ENCODE measurements around the gene ZNHIT2. TPM values are rescaled to one million over a fixed set of nuclear protein-coding genes. Genes with fewer than 3 reads are reported as not detected.

The ZNHIT2 gene
- total RNA-seq, 6 experiments from 2014 or later, result 9.3 to 13.6 (median 11.1) TPM

DNA sequence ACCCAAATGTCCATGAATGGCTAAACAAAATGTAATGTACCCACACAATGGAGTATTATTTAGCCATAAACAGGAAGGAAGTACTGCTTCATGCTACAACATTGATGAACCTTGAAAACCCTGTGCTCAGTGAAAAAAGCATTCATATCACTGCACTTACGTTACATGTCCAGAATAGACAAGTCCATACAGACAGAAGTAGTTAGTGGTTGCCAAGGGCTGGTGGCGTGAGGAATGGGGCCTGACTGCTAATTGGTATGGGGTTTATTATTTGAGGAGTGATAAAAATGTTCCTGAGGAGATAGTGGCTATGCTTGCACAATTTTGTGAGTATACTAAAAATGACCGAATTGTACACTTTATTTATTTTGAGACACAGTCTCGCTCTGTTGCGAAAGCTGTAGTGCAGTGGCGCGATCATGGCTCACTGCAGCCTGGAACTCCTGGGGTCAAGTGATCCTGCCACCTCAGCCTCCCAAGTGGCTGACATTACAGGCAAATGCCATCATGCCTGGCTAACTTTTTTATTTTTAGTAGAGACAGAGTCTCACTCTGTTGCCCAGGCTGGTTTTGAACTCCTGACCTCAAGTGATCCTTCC lies 24.5 kb upstream of the ZNHIT2 start:
- no peak for DNase-seq
- no peak overlapping the region for H3K4me3 Mint-ChIP-seq
- H3K9me3 Mint-ChIP-seq, result no peaks in the 10 kb centered on the region
- no peaks in the 10 kb centered on the region for H3K4me1 Mint-ChIP-seq (ENCODE audit: low read depth)
- H3K27ac Mint-ChIP-seq, result no peak overlapping the region
- H3K36me3 Mint-ChIP-seq (ENCODE audit: low read depth), result no peaks in the 10 kb centered on the region
- TF ChIP-seq, protein P1, sequence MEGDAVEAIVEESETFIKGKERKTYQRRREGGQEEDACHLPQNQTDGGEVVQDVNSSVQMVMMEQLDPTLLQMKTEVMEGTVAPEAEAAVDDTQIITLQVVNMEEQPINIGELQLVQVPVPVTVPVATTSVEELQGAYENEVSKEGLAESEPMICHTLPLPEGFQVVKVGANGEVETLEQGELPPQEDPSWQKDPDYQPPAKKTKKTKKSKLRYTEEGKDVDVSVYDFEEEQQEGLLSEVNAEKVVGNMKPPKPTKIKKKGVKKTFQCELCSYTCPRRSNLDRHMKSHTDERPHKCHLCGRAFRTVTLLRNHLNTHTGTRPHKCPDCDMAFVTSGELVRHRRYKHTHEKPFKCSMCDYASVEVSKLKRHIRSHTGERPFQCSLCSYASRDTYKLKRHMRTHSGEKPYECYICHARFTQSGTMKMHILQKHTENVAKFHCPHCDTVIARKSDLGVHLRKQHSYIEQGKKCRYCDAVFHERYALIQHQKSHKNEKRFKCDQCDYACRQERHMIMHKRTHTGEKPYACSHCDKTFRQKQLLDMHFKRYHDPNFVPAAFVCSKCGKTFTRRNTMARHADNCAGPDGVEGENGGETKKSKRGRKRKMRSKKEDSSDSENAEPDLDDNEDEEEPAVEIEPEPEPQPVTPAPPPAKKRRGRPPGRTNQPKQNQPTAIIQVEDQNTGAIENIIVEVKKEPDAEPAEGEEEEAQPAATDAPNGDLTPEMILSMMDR (IDR thresholded peaks at IDR 0.05), result no peak
- H3K27me3 Mint-ChIP-seq (ENCODE audit: insufficient read depth), result peaks cover 24% of the 10 kb centered on the region

DNA sequence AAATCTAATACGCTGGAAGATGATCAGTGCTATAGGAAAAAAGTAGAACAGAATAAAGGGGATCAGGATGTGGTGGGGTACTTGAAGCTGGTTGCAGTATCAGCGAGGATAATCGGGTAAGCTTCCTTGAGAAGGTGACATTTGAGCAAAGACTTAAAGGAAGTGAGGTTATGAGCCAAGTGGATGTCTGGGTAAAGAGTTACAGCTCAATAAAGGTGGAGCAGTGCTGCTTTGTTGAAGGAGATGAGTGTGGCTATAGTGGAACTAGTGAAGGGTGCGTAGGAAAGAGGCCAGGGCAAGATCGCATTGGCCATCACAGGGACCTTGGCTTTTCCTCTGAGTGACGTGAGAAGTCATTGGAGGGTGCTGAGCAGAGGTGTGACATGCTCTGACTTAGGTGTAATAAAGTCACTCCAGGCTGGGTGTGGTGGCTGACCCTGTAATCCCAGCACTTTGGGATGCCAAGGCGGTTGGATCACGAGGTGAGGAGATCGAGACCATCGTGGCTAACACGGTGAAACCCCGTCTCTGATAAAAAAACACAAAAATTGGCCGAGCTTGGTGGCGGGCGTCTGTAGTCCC lies 19.1 kb upstream of the ZNHIT2 start:
- TF ChIP-seq, protein P1 (IDR thresholded peaks at IDR 0.05), result no peak
- Mint-ChIP-seq H3K9me3 (no peaks in the 10 kb centered on the region), H3K27ac (no peak overlapping the region)

DNA sequence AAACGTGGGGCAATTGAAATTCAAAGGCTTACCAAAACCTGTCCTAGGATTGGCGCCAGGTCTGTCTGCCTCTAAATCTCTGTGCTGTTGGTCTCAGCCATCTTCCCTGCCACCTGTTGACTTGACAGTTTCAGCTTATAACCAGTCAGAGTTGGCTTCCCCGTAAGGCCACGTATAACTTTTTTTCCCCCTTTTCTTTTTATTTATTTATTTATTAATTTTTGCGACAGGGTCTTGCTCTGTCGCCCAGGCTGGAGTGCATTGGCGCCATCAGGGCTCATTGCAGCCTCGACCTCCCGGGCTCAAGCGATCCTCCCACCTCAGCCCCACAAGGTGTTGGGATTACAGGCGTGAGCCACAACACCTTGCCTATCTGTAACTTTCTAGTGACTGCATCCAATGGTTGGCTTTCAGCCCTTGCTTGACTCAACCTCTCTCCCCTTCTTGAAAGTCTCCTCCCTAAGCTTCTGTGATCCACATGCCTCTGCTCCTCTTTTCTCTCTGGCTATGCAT lies 18.2 kb upstream of the ZNHIT2 start:
- Mint-ChIP-seq H3K4me3 (peak overlapping the region; percentile 100), H3K36me3 (ENCODE audit: low read depth) (peaks cover 17% of the 10 kb centered on the region), H3K27me3 (ENCODE audit: insufficient read depth) (peaks cover 6% of the 10 kb centered on the region; the same call in 1 of the 2 replicates), H3K27ac (peak overlapping the region; percentile 99), H3K4me1 (ENCODE audit: low read depth) (peaks cover 26% of the 10 kb centered on the region), H3K9me3 (no peaks in the 10 kb centered on the region)
- TF ChIP-seq, protein P1 (IDR thresholded peaks at IDR 0.05), result no peak
- no peak for DNase-seq

More for the DNA sequence above, 19.1 kb upstream of the ZNHIT2 start:
- peaks cover 26% of the 10 kb centered on the region for H3K4me1 Mint-ChIP-seq (ENCODE audit: low read depth)
- peaks cover 6% of the 10 kb centered on the region for H3K27me3 Mint-ChIP-seq (ENCODE audit: insufficient read depth)
- H3K36me3 Mint-ChIP-seq (ENCODE audit: low read depth), result peaks cover 12% of the 10 kb centered on the region; the same call in 1 of the 2 replicates
- H3K4me3 Mint-ChIP-seq, result no peak overlapping the region
- DNase-seq, result no peak

DNA sequence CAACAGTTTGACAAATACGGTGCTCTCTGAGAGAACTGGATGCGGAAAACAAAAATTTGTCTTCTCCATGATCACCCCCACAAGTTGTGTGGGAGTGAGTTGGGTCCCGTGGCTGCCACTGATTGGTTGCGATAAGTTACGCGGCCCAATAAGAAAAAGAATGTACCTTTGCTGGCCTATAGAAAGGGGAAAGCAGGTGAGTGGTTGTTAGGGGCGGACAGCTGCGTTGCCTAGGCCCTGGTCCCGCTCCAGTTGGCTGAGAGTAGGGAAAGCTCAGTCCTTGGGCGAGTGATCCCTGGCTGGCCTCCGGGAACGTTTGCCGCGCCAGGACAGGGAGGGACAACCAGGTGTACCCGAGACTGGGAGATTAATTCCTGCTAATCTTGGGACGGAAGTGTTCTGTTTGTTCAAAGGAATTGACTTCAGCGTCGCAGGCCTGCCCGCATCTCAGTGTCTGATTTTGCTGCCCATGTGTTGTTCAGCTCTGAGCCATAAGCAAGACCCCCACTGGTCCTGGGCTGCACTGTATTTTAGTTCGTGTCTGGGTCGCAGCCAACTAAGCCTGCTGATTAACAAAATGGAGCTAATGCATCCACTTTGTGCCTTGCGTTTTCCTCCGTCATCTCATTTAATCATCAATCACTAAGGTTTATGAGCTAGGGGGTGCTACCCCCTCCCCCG lies 17.6 kb upstream of the ZNHIT2 start:
- Mint-ChIP-seq H3K27ac (peak overlapping the region; percentile 99), H3K4me3 (peak overlapping the region; percentile 100), H3K4me1 (ENCODE audit: low read depth) (peaks cover 26% of the 10 kb centered on the region), H3K27me3 (ENCODE audit: insufficient read depth) (peaks cover 6% of the 10 kb centered on the region; the same call in 1 of the 2 replicates), H3K9me3 (no peaks in the 10 kb centered on the region), H3K36me3 (ENCODE audit: low read depth) (peaks cover 17% of the 10 kb centered on the region)
- TF ChIP-seq, protein P1 (IDR thresholded peaks at IDR 0.05), result no peak
- peak; percentile 96 for DNase-seq

DNA sequence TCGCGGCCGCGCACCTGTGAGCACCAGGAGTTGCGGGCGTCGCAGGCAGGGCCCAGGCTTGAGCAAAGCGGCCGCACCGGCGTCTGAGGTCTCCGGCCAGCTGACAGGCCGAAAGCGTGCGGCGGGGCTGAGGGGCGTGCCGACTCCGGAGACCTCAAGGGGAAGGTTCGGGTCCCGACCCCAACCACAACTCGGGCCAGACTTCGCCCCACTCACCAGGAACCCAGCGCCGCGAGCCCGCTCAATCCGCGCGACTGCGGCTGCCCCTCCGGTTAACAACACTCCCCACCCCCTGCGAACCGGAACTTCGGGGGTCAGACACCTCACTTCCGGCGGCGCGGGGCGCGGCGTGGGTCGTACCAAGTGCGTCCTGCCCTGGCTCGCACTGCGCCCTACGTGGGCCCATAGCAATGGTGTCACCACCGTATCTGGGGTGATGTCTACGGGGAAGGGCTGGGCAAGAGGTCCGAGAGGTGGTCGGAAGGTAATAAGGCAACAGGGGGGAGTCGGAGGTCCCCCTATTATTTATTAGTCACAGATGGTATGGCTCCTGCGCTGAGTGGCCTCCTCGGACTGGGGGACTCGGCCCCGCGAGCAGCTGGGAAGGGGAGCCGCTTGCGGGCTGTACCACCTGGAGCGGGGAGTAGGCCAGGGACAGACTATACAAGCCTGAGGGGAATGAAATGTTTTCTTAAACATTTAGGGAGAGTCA lies 16.9 kb upstream of the ZNHIT2 start, which contains the start of gene SYVN1:
Gene SYVN1 (minus strand): TSS at position 280 of the 712 bp plus-strand sequence. CDS start 918 bp downstream, outside the sequence.
- peaks cover 17% of the 10 kb centered on the region for H3K36me3 Mint-ChIP-seq (ENCODE audit: low read depth)
- peak within 1 kb of the TSS; percentile 99 for H3K27ac Mint-ChIP-seq
- TF ChIP-seq, protein P1 (IDR thresholded peaks at IDR 0.05), result no peak
- 0 out of 2 replicates have a peak, but pooled peaks cover 3% of the 10 kb centered on the region for H3K27me3 Mint-ChIP-seq (ENCODE audit: insufficient read depth)
- peak within 1 kb of the TSS; percentile 100 for H3K4me3 Mint-ChIP-seq
- H3K4me1 Mint-ChIP-seq (ENCODE audit: low read depth), result peaks cover 26% of the 10 kb centered on the region
- DNase-seq, result peak; percentile 75
- no peaks in the 10 kb centered on the region for H3K9me3 Mint-ChIP-seq
